ENCODE data around the gene RAX2. TPM values are rescaled to one million over a fixed set of nuclear protein-coding genes. Genes with fewer than 3 reads are reported as not detected.

The RAX2 gene
- total RNA-seq, 1 experiment from 2014 or later, result not detected

DNA sequence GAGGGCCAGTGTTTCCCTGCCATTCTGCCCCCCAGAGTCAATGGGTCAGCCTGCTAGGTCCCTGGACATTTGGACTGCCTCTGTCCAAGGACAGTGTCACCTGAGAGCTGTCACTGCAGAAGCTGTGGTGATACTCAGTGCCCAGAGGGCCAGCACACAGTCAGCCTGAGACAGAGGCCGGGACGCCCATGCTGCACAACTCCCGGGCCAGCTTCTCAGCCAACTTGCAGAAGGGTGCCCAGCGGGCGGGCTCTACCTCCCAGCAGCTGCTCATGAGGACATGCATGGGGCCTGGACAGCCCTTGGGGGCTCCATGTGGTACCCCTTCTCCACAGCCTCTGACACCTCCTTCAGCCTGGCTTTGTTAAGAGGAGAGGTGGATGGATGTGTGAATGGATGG, 3.8 kb upstream of the RAX2 start:
- no peaks in the 10 kb centered on the region for H3F3A ChIP-seq (ENCODE audit: insufficient read depth, low read depth)
- no peak for TF ChIP-seq EZH2 (IDR thresholded peaks at IDR 0.05; ENCODE audit: low read depth)
- TF ChIP-seq CTCF (conservative IDR thresholded peaks at IDR 0.05), result no peak
- intact Hi-C loops (cut with micrococcal nuclease; ENCODE audit: unreplicated experiment), result no loop called here
- no peaks in the 10 kb centered on the region for H3K4me1 ChIP-seq (replicated peaks; ENCODE audit: insufficient read depth)
- BruUV-seq (replicated peaks), result no TSS peak
- H3K9me2 ChIP-seq (ENCODE audit: insufficient read depth), result no peaks in the 10 kb centered on the region
- H3K4me2 ChIP-seq, result no peak overlapping the region
- ChIA-PET POLR2A (ENCODE audit: unreplicated experiment) (no interaction called here), CTCF (no interaction called here)
- no peaks in the 10 kb centered on the region for H3K36me3 ChIP-seq (ENCODE audit: low read depth)
- no peak overlapping the region for H3K4me3 ChIP-seq
- H4K20me1 ChIP-seq (ENCODE audit: insufficient read depth), result no peaks in the 10 kb centered on the region
- no peaks in the 10 kb centered on the region for H3K79me2 ChIP-seq (ENCODE audit: low read depth)
- no peaks in the 10 kb centered on the region for H3K27me3 ChIP-seq (ENCODE audit: insufficient read depth, low read depth)
- DNase-seq, result no peak
- no peak overlapping the region for H3K27ac ChIP-seq
- H3K9me3 ChIP-seq (ENCODE audit: insufficient read depth, low read depth), result no peaks in the 10 kb centered on the region
- H2AFZ ChIP-seq, result no peak overlapping the region

DNA sequence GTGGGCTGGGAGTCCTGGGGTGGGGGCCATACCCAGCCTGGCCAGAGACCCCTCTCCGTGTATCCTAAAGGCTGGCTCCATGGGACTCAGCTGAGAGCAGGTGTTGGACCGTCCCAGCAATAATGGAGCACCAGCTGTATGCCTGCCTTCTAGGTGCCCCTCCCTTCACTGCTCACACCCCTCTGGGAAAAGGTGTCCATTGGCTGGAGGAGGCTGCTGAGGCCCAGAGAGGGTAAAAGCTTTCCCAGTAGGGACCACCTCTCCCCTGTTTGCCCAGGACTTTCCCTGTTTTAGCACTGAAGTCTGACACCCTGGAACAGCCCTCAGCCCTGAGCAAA, 3.3 kb upstream of the RAX2 start:
- Histone ChIP-seq H3K79me2 (ENCODE audit: low read depth) (no peaks in the 10 kb centered on the region), H3K4me2 (no peak overlapping the region), H4K20me1 (ENCODE audit: insufficient read depth) (no peaks in the 10 kb centered on the region), H3K9me3 (ENCODE audit: insufficient read depth, low read depth) (no peaks in the 10 kb centered on the region), H3F3A (ENCODE audit: insufficient read depth, low read depth) (no peaks in the 10 kb centered on the region), H3K27ac (no peak overlapping the region), H3K4me1 (replicated peaks; ENCODE audit: insufficient read depth) (no peaks in the 10 kb centered on the region), H3K27me3 (ENCODE audit: insufficient read depth, low read depth) (no peaks in the 10 kb centered on the region), H3K36me3 (ENCODE audit: low read depth) (no peaks in the 10 kb centered on the region), H3K4me3 (no peak overlapping the region), H2AFZ (no peak overlapping the region), H3K9me2 (ENCODE audit: insufficient read depth) (no peaks in the 10 kb centered on the region)
- BruUV-seq (replicated peaks), result no TSS peak
- DNase-seq, result no peak
- CTCF ChIA-PET, result no interaction called here
- POLR2A ChIA-PET (ENCODE audit: unreplicated experiment), result no interaction called here
- intact Hi-C loops (cut with micrococcal nuclease; ENCODE audit: unreplicated experiment), result no loop called here
- no peak for TF ChIP-seq CTCF (conservative IDR thresholded peaks at IDR 0.05)
- no peak for TF ChIP-seq EZH2 (IDR thresholded peaks at IDR 0.05; ENCODE audit: low read depth)

DNA sequence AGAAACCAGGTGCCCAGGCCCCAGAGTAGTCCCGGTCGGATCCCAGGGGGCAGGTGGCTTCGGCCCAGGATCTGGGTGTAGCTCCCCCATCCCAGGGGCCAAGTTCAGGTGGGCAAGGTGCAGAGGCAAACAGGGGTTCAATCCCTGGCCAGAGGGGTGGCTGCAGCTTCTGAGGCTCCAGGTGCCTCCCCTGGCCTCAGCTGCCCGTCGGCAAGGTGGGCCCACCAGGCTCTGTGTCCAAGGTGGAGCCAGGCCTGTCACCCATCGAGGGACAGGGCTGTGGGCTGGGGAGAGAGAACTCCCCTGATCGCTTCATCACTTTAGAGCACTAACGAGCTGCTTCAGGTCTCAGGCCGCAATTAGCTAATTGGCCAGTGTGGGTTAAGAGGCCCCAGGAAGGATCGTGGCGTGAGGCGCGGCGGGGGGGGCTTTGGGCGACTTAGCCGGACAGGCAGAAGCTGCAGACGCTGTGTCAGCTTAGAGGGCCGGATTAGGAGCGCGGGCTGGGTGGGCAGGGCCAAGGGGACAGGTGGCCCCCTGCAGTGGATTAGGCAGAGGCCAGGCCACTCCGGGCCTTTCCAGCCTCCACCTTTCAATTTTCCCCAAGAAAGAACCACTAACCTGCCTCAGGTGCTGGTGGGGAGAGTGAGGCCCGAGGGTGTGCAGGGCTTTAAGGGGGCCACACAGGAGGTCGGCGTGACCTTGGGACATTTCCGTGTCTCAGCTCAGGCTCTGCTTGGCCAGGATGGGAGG, 2.8 kb upstream of the RAX2 start:
- H2AFZ ChIP-seq, result no peak overlapping the region
- ChIA-PET CTCF (no interaction called here), POLR2A (ENCODE audit: unreplicated experiment) (no interaction called here)
- intact Hi-C loops (cut with micrococcal nuclease; ENCODE audit: unreplicated experiment), result no loop called here
- H3K4me2 ChIP-seq, result no peak overlapping the region
- H3K79me2 ChIP-seq (ENCODE audit: low read depth), result no peaks in the 10 kb centered on the region
- H3F3A ChIP-seq (ENCODE audit: insufficient read depth, low read depth), result no peaks in the 10 kb centered on the region
- no peaks in the 10 kb centered on the region for H3K9me3 ChIP-seq (ENCODE audit: insufficient read depth, low read depth)
- DNase-seq, result no peak
- BruUV-seq (replicated peaks), result no TSS peak
- no peak overlapping the region for H3K27ac ChIP-seq
- no peaks in the 10 kb centered on the region for H3K4me1 ChIP-seq (replicated peaks; ENCODE audit: insufficient read depth)
- H3K9me2 ChIP-seq (ENCODE audit: insufficient read depth), result no peaks in the 10 kb centered on the region
- H3K27me3 ChIP-seq (ENCODE audit: insufficient read depth, low read depth), result no peaks in the 10 kb centered on the region
- no peaks in the 10 kb centered on the region for H4K20me1 ChIP-seq (ENCODE audit: insufficient read depth)
- no peaks in the 10 kb centered on the region for H3K36me3 ChIP-seq (ENCODE audit: low read depth)
- TF ChIP-seq CTCF (conservative IDR thresholded peaks at IDR 0.05) (no peak), EZH2 (IDR thresholded peaks at IDR 0.05; ENCODE audit: low read depth) (no peak)
- H3K4me3 ChIP-seq, result no peak overlapping the region
